GM12875 (cell line): Measurements from ENCODE around the gene PCF11.

Experiments used
- H3K4me3 ChIP-seq: one replicate; pipeline ENCODE4 v1.5.1; 2011; ENCODE audit warnings: low read depth, low read length, control low read depth
- TF ChIP-seq, protein P1 (sequence below): IDR thresholded peaks from 2 replicates; pipeline ENCODE4 v1.5.1; 2011; ENCODE audit warnings: low read depth, mild to moderate bottlenecking, control low read depth, inconsistent platforms, low read length, moderate library complexity, borderline replicate concordance; ENCODE audit not compliant: insufficient read depth

The PCF11 gene

GRCh38 chr11:83153764-83154163, 3.2 kb upstream of the PCF11 start:
- TF ChIP-seq, protein P1, sequence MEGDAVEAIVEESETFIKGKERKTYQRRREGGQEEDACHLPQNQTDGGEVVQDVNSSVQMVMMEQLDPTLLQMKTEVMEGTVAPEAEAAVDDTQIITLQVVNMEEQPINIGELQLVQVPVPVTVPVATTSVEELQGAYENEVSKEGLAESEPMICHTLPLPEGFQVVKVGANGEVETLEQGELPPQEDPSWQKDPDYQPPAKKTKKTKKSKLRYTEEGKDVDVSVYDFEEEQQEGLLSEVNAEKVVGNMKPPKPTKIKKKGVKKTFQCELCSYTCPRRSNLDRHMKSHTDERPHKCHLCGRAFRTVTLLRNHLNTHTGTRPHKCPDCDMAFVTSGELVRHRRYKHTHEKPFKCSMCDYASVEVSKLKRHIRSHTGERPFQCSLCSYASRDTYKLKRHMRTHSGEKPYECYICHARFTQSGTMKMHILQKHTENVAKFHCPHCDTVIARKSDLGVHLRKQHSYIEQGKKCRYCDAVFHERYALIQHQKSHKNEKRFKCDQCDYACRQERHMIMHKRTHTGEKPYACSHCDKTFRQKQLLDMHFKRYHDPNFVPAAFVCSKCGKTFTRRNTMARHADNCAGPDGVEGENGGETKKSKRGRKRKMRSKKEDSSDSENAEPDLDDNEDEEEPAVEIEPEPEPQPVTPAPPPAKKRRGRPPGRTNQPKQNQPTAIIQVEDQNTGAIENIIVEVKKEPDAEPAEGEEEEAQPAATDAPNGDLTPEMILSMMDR, result no peak

DNA sequence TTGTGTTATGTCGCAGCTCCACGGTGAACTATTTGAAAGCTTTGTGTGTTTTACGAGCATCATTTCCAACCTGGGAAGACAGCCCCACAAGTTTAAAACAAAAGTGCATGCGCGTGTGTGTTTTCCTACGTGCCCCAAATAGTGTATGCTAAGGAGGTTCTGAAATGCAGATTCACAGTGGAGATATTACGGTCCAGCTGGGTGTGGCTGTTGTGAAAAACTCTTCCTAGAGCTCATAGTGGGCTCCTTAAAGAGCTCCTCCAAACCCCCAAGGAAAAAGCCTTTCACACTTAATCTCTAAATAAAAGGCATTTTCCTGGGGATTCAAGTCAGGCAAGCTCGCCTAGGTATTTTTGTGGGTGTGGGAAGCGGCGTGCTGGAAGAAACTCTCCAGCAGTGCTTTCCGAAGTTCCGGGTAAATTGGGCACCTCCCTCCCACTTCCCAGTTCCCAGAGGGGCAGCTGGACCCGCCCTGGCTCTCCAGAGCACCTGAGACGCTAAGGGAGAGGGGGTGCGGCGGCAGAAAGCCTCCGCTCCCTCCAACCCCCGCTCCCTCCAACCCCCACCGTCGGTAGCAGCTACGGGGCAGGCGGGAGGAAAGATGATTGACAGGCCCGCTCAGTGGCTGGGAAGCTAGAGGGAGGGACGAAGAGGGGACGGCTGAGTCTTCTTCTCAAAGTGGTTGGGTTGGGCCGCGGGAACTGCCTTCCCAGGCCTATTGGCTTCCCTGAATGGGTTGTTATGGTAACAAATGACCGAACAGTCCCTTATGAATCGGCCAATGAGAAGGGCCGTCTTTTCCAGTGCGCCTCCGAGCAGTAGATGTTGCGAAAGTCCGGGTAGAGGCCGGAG, 561 bp upstream of the PCF11 start:
- peak overlapping the region; percentile 55 for H3K4me3 ChIP-seq

More at GRCh38 chr11:83153764-83154163, 3.2 kb upstream of the PCF11 start:
- H3K4me3 ChIP-seq, result no peak overlapping the region

GRCh38 chr11:83157594-83158356, 844 bp downstream of the PCF11 start:
- H3K4me3 ChIP-seq, result peak overlapping the region; percentile 93
- TF ChIP-seq, protein P1, result no peak

More for the DNA sequence above, 561 bp upstream of the PCF11 start:
- TF ChIP-seq, protein P1, result no peak

GRCh38 chr11:83158357-83158786, 1.4 kb downstream of the PCF11 start:
- TF ChIP-seq, protein P1, result no peak
- H3K4me3 ChIP-seq, result peak overlapping the region; percentile 93

GRCh38 chr11:83158965-83159901, 2.3 kb downstream of the PCF11 start:
- TF ChIP-seq, protein P1, result no peak
- H3K4me3 ChIP-seq, result peak overlapping the region; percentile 93
